Neural cell (in vitro differentiated cells): ENCODE data around the gene CMTR2. TPM values are rescaled to one million over a fixed set of nuclear protein-coding genes. Genes with fewer than 3 reads are reported as not detected.

Source experiments
- H2AFZ ChIP-seq: fragments of 200-600, 300-800 bp; sonication (generic), shearing (Covaris generic); 2 replicates; pipeline ENCODE4 v1.6.0; 2014; ENCODE audit warnings: low read depth, mild to moderate bottlenecking, antibody characterized with exemption, low read length, moderate library complexity
- H3F3A ChIP-seq: fragments of 200-600 bp; shearing (Covaris generic); 2 replicates; pipeline ENCODE4 v1.6.1; 2016; ENCODE audit warnings: mild to moderate bottlenecking, moderate library complexity, mixed read lengths, antibody characterized with exemption, low read length; ENCODE audit not compliant: insufficient read depth, poor library complexity, severe bottlenecking
- H3K27ac ChIP-seq: fragments of 200-600, 300-800 bp; sonication (generic), shearing (Covaris generic); 2 replicates; pipeline ENCODE4 v1.5.1; 2014; ENCODE audit warnings: mild to moderate bottlenecking, low read length, moderate library complexity
- H3K27me3 ChIP-seq: fragments of 300-800, 200-600 bp; sonication (generic), shearing (Covaris generic); 2 replicates; pipeline ENCODE4 v1.6.0; 2014; ENCODE audit warnings: mild to moderate bottlenecking, low read depth, low read length, moderate library complexity; ENCODE audit not compliant: insufficient read depth
- H3K36me3 ChIP-seq: fragments of 300-800, 200-600 bp; sonication (generic), shearing (Covaris generic); 2 replicates; pipeline ENCODE4 v1.5.1; 2014; ENCODE audit warnings: mild to moderate bottlenecking, antibody characterized with exemption, low read length, moderate library complexity; ENCODE audit not compliant: insufficient read depth
- H3K4me2 ChIP-seq: fragments of 300-800, 200-600 bp; sonication (generic), shearing (Covaris generic); 2 replicates; pipeline ENCODE4 v1.6.0; 2014; ENCODE audit warnings: mild to moderate bottlenecking, low read length
- H3K4me3 ChIP-seq: fragments of 300-800, 200-600 bp; sonication (generic), shearing (Covaris generic); 2 replicates; pipeline ENCODE4 v1.5.1; 2014; ENCODE audit warnings: mild to moderate bottlenecking, low read length, moderate library complexity
- H3K79me2 ChIP-seq: fragments of 200-600 bp; shearing (Covaris generic); replicated peaks from 2 replicates; pipeline ENCODE4 v1.6.0; 2014; ENCODE audit warnings: mild to moderate bottlenecking, low read length, moderate library complexity; ENCODE audit not compliant: insufficient read depth
- H3K9ac ChIP-seq: fragments of 300-800, 200-600 bp; sonication (generic), shearing (Covaris generic); 2 replicates; pipeline ENCODE4 v1.6.1; 2016; ENCODE audit warnings: mild to moderate bottlenecking, low read length, mixed read lengths
- H3K9me2 ChIP-seq: fragments of 200-600 bp; shearing (Covaris generic); 2 replicates; pipeline ENCODE4 v1.6.1; 2016; ENCODE audit warnings: mild to moderate bottlenecking, low read length, mixed read lengths; ENCODE audit not compliant: insufficient read depth
- H3K9me3 ChIP-seq: fragments of 200-600, 300-800 bp; sonication (generic), shearing (Covaris generic); 2 replicates; pipeline ENCODE4 v1.6.1; 2016; ENCODE audit warnings: mild to moderate bottlenecking, mixed run types, low read length, moderate library complexity, mixed read lengths
- H4K20me1 ChIP-seq: fragments of 200-600 bp; shearing (Covaris generic); 2 replicates; pipeline ENCODE4 v1.6.1; 2016; ENCODE audit warnings: mild to moderate bottlenecking, mixed run types; ENCODE audit not compliant: insufficient read depth
- CTCF ChIP-seq: fragments of 450-650 bp; IDR thresholded peaks from 2 replicates; pipeline ENCODE4 v1.5.1; 2014; ENCODE audit warnings: antibody characterized with exemption, mild to moderate bottlenecking, moderate library complexity; ENCODE audit not compliant: poor library complexity, severe bottlenecking
- EP300 ChIP-seq: fragments of 450-650 bp; conservative IDR thresholded peaks from 2 replicates; pipeline ENCODE4 v1.6.1; 2014; ENCODE audit warnings: antibody characterized with exemption, mild to moderate bottlenecking, moderate library complexity; ENCODE audit not compliant: poor library complexity, severe bottlenecking
- EZH2 ChIP-seq: fragments of 200-600, 300-800 bp; shearing (Covaris generic), sonication (generic); IDR thresholded peaks from 2 replicates; pipeline ENCODE4 v1.6.1; 2014; ENCODE audit warnings: antibody characterized with exemption, low read length, borderline replicate concordance, mild to moderate bottlenecking; ENCODE audit not compliant: insufficient read depth, poor library complexity, severe bottlenecking
- MXI1 ChIP-seq: fragments of 450-650 bp; conservative IDR thresholded peaks from 2 replicates; pipeline ENCODE4 v1.6.1; 2014; ENCODE audit warnings: antibody characterized with exemption, mild to moderate bottlenecking; ENCODE audit not compliant: poor library complexity, severe bottlenecking
- POLR2AphosphoS5 ChIP-seq: IDR thresholded peaks from 2 replicates; pipeline ENCODE4 v1.6.1; 2012
- RAD21 ChIP-seq: fragments of 450-650 bp; conservative IDR thresholded peaks from 2 replicates; pipeline ENCODE4 v1.6.1; 2014; ENCODE audit warnings: antibody characterized with exemption, mild to moderate bottlenecking, moderate library complexity
- REST ChIP-seq: IDR thresholded peaks from 2 replicates; pipeline ENCODE4 v1.6.1; 2012; ENCODE audit warnings: borderline replicate concordance
- SMC3 ChIP-seq: fragments of 450-650 bp; conservative IDR thresholded peaks from 2 replicates; pipeline ENCODE4 v1.6.1; 2014; ENCODE audit warnings: antibody characterized with exemption, mild to moderate bottlenecking, moderate library complexity; ENCODE audit not compliant: poor library complexity
- TAF1 ChIP-seq: IDR thresholded peaks from 2 replicates; pipeline ENCODE4 v1.6.1; 2012; ENCODE audit warnings: low read depth
- polyA plus RNA-seq: library from polyadenylated mRNA; depleted of rRNA; stranded (reverse); fragments of >200 nt; gene quantifications from 2 replicates; pipeline ENCODE4 v1.2.3, GENCODE V29; 2014

The CMTR2 gene
- polyA plus RNA-seq, 1 donor from 2014 or later: 46.9 TPM

GRCh38 chr16:71288570-71288889 lies 672 bp downstream of the CMTR2 start:
- H4K20me1 ChIP-seq: no peaks in the 10 kb centered on the region
- H3K79me2 ChIP-seq: peaks cover 17% of the 10 kb centered on the region
- no peak for TF ChIP-seq EP300
- TF ChIP-seq RAD21: no peak
- TF ChIP-seq POLR2AphosphoS5: no peak
- no peak for TF ChIP-seq REST
- no peak for TF ChIP-seq MXI1
- TF ChIP-seq TAF1: no peak
- TF ChIP-seq EZH2: no peak
- TF ChIP-seq CTCF: no peak
- TF ChIP-seq SMC3: no peak
- peak overlapping the region; percentile 98 for H3K4me2 ChIP-seq
- H3K27me3 ChIP-seq: no peaks in the 10 kb centered on the region
- H2AFZ ChIP-seq: peak overlapping the region; percentile 90
- peak overlapping the region; percentile 84 for H3K27ac ChIP-seq
- H3K9ac ChIP-seq: peak overlapping the region; percentile 87
- no peaks in the 10 kb centered on the region for H3F3A ChIP-seq
- no peaks in the 10 kb centered on the region for H3K9me3 ChIP-seq
- H3K4me3 ChIP-seq: peak overlapping the region; percentile 92
- H3K9me2 ChIP-seq: no peaks in the 10 kb centered on the region
- peaks cover 8% of the 10 kb centered on the region for H3K36me3 ChIP-seq

- no peak overlapping the region for H3K27ac ChIP-seq
- H3K9me3 ChIP-seq: no peaks in the 10 kb centered on the region
- TF ChIP-seq EZH2 (no peak), EP300 (no peak), CTCF (no peak), RAD21 (no peak), TAF1 (no peak), MXI1 (no peak), POLR2AphosphoS5 (no peak), SMC3 (no peak), REST (no peak)
- H3K9ac ChIP-seq: peak overlapping the region; percentile 87
- H2AFZ ChIP-seq: no peak overlapping the region
- no peaks in the 10 kb centered on the region for H4K20me1 ChIP-seq
- no peaks in the 10 kb centered on the region for H3K9me2 ChIP-seq
- no peaks in the 10 kb centered on the region for H3K27me3 ChIP-seq
- peak overlapping the region; percentile 92 for H3K4me3 ChIP-seq
- H3F3A ChIP-seq: no peaks in the 10 kb centered on the region
- peak overlapping the region; percentile 98 for H3K4me2 ChIP-seq
- H3K79me2 ChIP-seq: peaks cover 17% of the 10 kb centered on the region
- H3K36me3 ChIP-seq: peaks cover 8% of the 10 kb centered on the region
These were observed 1.3 kb downstream of the CMTR2 start for GRCh38 chr16:71287911-71288310.
